ENCODE data around the gene BABAM1. TPM values are rescaled to one million over a fixed set of nuclear protein-coding genes. Genes with fewer than 3 reads are reported as not detected.

The BABAM1 gene
- total and polyA plus RNA-seq, 3 donors from 2014 or later: 93.2 to 110 (median 95.4) TPM

DNA sequence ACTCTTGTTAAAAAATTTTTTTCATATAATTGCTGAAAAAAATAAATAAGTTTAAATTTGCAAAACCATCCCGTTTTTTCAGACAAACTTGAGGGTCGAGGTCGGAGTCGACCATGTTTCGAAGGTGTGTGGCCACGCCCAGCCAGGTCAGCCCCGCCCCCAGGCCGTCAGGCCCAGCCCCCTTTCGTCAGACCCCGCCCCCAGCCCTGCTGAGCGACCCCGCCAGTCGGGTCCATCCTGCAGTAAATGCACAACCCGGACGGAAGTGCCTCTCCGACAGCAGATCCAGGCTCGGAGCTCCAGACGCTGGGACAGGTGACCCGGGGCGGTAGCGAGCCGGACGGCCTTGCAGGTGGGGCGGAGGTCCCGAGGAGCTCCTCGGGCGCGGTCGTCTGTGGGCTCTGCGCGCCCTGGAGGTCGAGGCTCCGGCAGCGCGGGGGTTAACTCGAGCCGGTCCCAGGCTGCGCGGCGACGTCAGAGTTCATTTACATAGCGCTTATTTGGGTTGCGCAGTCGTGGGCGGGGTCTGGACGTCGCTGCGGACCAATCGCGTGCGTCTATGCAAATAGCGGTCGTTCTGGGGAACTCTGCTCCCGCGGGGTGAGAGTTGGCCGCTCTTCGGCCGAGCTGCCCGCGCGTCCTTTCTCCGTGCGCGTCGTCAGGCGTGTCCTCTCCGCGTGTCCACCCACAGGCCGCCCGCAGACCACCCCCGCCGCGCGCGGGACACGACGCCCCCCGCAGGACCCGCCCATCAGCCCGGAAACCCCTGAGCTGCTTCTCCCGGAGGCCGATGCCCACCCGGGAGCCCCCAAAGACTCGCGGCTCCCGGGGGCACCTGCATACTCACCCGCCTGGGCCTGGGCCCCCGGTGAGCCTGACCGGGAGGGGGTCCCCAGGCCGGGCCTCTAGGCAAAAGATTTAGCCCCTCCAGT, 41.0 kb upstream of the BABAM1 start, which contains the start of gene OCEL1:
OCEL1 (plus strand) TSS at position 225 of the 932 bp plus-strand sequence; CDS start at position 247, 22 bp downstream.
- Histone ChIP-seq H3K27ac (peak within 1 kb of the TSS; percentile 80 to 84), H3K9me3 (no peaks in the 10 kb centered on the region), H3K4me3 (peak within 1 kb of the TSS; percentile 50 to 70), H3K36me3 (ENCODE audit: low read depth, missing control alignments) (no peaks in the 10 kb centered on the region), H3K27me3 (no peaks in the 10 kb centered on the region), H3K4me1 (peaks cover 4% of the 10 kb centered on the region)
- WGBS, 2 donors: 1 to 2% methylated on average over 22 to 72 of the region's 90 CpGs
- TF ChIP-seq POLR2A (IDR thresholded peaks at IDR 0.05): peak; percentile 21
- TF ChIP-seq, protein P1, sequence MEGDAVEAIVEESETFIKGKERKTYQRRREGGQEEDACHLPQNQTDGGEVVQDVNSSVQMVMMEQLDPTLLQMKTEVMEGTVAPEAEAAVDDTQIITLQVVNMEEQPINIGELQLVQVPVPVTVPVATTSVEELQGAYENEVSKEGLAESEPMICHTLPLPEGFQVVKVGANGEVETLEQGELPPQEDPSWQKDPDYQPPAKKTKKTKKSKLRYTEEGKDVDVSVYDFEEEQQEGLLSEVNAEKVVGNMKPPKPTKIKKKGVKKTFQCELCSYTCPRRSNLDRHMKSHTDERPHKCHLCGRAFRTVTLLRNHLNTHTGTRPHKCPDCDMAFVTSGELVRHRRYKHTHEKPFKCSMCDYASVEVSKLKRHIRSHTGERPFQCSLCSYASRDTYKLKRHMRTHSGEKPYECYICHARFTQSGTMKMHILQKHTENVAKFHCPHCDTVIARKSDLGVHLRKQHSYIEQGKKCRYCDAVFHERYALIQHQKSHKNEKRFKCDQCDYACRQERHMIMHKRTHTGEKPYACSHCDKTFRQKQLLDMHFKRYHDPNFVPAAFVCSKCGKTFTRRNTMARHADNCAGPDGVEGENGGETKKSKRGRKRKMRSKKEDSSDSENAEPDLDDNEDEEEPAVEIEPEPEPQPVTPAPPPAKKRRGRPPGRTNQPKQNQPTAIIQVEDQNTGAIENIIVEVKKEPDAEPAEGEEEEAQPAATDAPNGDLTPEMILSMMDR (IDR thresholded peaks at IDR 0.05): no peak
- intact Hi-C loops (cut with DNase I; ENCODE audit: low total_unique reads): no loop called here
- DNase-seq: peak; percentile 100

DNA sequence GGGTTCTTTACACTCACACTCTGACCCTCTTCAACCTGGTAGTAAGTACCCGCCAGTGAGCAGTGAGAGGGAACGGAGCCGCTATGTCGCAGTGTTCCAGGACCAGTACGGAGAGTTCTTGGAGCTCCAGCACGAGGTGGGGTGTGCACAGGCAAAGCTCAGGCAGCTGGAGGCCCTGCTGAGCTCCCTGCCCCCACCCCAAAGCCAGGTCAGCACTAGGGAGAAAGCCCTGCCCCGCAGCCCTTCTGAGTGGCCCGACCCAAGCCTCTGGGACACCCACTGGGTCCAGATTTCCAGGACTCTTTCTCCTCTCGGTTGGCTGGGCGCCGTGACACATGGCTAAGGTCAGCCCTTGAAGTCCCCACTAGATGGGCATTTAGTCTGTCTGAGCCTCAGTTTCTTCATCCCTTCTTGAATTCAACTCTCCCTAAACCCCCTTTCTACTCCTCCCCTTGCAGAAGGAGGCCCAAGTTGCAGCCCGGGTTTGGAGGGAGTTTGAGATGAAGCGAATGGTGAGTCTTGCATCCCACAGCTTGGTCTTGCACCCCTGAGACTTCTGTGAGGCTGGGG, 39.4 kb upstream of the BABAM1 start:
- Histone ChIP-seq H3K27me3 (no peaks in the 10 kb centered on the region), H3K4me3 (no peak overlapping the region), H3K36me3 (ENCODE audit: low read depth, missing control alignments) (no peaks in the 10 kb centered on the region), H3K9me3 (no peaks in the 10 kb centered on the region), H3K27ac (peak overlapping the region in 1 of 2 donors; percentile 80), H3K4me1 (peaks cover 4% of the 10 kb centered on the region)
- TF ChIP-seq, protein P1 (IDR thresholded peaks at IDR 0.05): no peak
- no peak for TF ChIP-seq POLR2A (IDR thresholded peaks at IDR 0.05)
- 48 to 55% methylated on average over 7 to 13 of the region's 13 CpGs for WGBS, 2 donors
- peak; percentile 66 for DNase-seq
- intact Hi-C loops (cut with DNase I; ENCODE audit: low total_unique reads): no loop called here

DNA sequence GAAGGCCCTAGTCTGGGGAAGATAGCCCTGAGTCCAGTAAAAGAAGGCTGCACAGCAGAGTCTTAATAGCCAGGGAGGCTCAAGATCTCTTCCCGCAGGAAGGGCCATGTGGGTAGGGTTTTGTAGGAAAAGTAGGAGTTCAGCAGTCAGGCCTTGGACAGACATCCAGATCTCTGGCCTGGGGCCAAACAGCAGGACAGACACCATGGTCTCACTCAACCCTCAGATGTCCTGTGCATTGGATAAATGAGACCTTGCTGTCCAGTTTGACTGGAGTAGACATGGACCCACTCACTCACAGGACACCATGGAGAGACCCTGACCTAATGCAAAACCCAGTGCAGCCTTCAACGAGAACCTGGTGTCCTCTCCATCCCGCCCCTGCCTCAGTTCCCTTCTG, 37.4 kb upstream of the BABAM1 start:
- no peaks in the 10 kb centered on the region for H3K36me3 ChIP-seq (ENCODE audit: low read depth, missing control alignments)
- intact Hi-C loops (cut with DNase I; ENCODE audit: low total_unique reads): no loop called here
- H3K27me3 ChIP-seq: no peaks in the 10 kb centered on the region
- H3K9me3 ChIP-seq: no peaks in the 10 kb centered on the region
- TF ChIP-seq, protein P1 (IDR thresholded peaks at IDR 0.05): no peak
- H3K4me1 ChIP-seq: peaks cover 5% of the 10 kb centered on the region
- WGBS, 2 donors: 92 to 93% methylated on average over 3 of the region's 3 CpGs
- no peak overlapping the region for H3K27ac ChIP-seq
- no peak for DNase-seq
- no peak overlapping the region for H3K4me3 ChIP-seq

DNA sequence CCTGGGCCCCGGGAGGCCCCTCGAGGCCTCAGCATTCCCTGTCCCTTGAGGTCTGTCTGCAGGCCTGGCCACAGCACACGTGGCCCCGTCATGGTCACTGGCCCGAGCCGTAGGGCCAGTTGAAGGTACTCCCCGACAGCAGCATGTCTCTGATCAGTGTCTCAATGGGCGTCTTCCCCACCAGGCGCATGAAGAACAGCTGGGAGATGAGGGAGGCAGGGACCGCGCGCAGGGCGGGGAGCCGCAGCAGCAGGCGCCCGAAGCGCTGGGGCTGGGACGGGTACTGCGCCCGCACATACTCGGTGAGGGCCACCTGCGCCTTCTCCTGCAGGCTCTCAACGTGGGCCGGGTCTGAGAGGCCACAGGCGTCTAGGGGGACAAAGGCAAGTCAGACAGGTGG, 35.0 kb upstream of the BABAM1 start:
- no peak for DNase-seq
- intact Hi-C loops (cut with DNase I; ENCODE audit: low total_unique reads): no loop called here
- H3K4me3 ChIP-seq: no peak overlapping the region
- peaks cover 16% of the 10 kb centered on the region for H3K4me1 ChIP-seq
- WGBS, 2 donors: 89 to 91% methylated on average over 23 to 25 of the region's 25 CpGs
- no peak for TF ChIP-seq POLR2A (IDR thresholded peaks at IDR 0.05)
- TF ChIP-seq, protein P1 (IDR thresholded peaks at IDR 0.05): no peak
- no peaks in the 10 kb centered on the region for H3K27me3 ChIP-seq
- H3K36me3 ChIP-seq (ENCODE audit: low read depth, missing control alignments): no peaks in the 10 kb centered on the region
- no peak overlapping the region for H3K27ac ChIP-seq
- H3K9me3 ChIP-seq: no peaks in the 10 kb centered on the region
